ENCODE measurements around the gene REEP6.

DNA sequence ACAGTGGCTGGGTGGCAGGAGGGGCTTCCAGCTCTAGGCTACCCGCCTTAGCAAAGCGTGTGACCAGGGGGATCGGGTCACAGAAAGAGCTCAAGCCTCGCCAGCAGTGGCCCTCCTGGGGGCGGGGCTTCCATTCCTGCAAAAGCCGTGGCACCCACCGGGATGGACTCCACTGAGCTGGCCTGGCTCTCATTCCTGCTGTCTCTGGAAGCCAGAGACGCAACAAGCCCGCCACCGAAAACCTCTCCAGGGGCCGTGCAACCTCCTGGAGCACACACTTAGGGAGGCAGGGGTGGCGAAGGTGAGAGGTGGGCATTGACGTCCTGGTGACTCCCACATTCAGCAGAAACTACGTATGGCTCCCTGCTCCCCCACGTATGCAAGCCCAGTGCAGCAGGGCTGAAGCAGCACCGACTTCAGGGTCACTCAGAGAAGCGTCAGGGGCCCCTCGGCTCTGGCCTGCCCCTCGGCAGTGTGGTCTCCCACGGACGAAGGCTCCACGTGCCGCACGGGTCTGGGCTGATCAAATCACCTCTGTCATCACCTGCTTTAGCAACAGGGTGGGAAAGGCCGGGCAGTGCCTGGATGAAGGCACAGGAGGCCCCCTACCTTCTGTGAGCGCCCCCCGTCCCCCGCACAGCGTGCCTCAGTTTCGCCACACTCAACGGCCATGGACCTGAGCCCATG lies 15.1 kb upstream of the REEP6 start:
- TF ChIP-seq POLR2AphosphoS5 (IDR thresholded peaks at IDR 0.05; ENCODE audit: low read depth, low read length) (no peak), POLR2A (IDR thresholded peaks at IDR 0.05; ENCODE audit: low read depth, low read length) (no peak), TAF1 (IDR thresholded peaks at IDR 0.05; ENCODE audit: low read depth, low read length) (no peak), SPI1 (IDR thresholded peaks at IDR 0.05; ENCODE audit: low read depth, low read length) (no peak), PAX5 (IDR thresholded peaks at IDR 0.05; ENCODE audit: insufficient read depth, low read length, severe bottlenecking) (no peak), POU2F2 (IDR thresholded peaks at IDR 0.05; ENCODE audit: low read depth, low read length) (no peak)
